Measurements from ENCODE around the gene TNC.

Gene TNC

DNA sequence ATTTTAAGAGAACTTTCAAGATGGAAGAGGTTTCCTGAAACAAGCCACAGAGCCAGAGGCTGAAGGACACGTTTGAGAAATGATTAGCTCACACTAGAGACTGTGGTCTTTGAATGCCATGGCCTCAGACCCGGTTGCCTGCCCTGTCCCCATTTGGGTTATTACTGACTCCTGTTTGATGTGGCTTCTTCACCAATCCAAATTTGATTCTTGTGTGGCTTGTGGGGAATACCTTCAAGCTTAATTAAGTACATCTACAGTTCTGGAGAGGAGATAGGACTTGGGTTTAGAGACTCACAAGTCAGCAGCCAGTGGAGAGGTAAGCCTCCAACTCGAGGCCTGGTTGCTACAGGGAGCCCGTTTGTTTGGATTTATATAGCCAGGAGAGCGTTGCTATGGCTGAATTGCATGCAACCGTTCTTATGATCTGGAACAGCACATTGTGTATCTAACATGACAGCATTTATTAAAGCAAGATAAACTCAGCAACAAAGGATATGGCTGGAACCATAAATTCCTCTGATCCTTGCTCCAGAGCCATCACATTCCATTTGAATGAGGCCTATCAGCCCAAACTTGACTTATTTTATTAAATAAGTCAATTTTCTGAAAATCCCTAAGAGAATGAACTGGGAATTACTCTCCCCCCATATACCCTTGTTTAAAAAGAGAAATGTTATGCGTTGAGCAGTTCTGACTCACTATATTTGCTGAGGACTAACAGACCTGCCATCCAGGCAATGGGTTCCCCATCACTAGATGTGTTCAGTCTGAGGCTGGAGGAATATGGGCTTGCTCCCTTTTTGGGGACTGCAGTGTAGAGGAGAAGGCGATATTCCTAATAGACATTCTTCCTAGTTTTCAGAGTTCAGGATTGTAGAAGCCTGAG is 99.2 kb downstream of the TNC start:
- Histone ChIP-seq H3K27ac (no peak overlapping the region), H3K4me3 (no peak overlapping the region)
- TF ChIP-seq, protein P1, sequence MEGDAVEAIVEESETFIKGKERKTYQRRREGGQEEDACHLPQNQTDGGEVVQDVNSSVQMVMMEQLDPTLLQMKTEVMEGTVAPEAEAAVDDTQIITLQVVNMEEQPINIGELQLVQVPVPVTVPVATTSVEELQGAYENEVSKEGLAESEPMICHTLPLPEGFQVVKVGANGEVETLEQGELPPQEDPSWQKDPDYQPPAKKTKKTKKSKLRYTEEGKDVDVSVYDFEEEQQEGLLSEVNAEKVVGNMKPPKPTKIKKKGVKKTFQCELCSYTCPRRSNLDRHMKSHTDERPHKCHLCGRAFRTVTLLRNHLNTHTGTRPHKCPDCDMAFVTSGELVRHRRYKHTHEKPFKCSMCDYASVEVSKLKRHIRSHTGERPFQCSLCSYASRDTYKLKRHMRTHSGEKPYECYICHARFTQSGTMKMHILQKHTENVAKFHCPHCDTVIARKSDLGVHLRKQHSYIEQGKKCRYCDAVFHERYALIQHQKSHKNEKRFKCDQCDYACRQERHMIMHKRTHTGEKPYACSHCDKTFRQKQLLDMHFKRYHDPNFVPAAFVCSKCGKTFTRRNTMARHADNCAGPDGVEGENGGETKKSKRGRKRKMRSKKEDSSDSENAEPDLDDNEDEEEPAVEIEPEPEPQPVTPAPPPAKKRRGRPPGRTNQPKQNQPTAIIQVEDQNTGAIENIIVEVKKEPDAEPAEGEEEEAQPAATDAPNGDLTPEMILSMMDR (IDR thresholded peaks at IDR 0.05) = no peak
- no peak for DNase-seq (ENCODE audit: low spot score)

GRCh38 chr9:115016344-115016743 is 101.6 kb downstream of the TNC start:
- H3K27ac ChIP-seq = no peak overlapping the region
- TF ChIP-seq, protein P1 (IDR thresholded peaks at IDR 0.05) = no peak
- H3K4me3 ChIP-seq = no peak overlapping the region
- no peak for DNase-seq (ENCODE audit: low spot score)

DNA sequence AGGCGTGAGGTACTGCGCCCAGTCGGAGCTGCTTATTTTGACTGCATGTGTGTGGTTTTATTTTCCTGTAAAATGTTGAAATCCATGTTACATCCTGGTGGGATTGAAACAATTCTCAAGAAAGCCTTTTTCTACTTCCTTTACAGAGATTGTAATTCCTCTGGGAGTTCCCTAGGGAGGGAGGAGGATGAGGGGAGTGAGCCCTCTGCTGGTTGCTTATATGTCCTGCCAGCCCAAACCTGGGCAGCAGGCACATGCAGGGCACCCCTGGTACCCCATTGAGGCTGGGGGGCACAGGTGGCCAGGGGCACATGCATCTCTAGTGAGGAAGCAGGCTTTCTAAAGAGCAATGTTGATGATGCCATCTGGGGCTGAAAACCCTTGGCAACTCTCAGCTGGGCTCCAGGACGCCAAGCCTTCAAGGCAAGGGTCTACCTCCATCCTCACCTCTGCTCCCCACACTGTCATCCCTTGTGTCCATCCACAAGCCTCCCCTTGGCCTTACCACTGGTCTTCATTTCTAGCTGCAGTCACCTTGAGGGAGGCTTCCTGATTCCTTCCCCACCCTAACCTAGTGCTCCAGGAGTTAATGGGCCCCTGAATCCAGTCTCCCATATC is 102.8 kb downstream of the TNC start:
- TF ChIP-seq, protein P1 (IDR thresholded peaks at IDR 0.05) = no peak
- DNase-seq (ENCODE audit: low spot score) = no peak
- Histone ChIP-seq H3K4me3 (no peak overlapping the region), H3K27ac (no peak overlapping the region)

GRCh38 chr9:115014438-115014837 is 103.5 kb downstream of the TNC start:
- no peak for DNase-seq (ENCODE audit: low spot score)
- Histone ChIP-seq H3K27ac (no peak overlapping the region), H3K4me3 (no peak overlapping the region)
- TF ChIP-seq, protein P1 (IDR thresholded peaks at IDR 0.05) = no peak

DNA sequence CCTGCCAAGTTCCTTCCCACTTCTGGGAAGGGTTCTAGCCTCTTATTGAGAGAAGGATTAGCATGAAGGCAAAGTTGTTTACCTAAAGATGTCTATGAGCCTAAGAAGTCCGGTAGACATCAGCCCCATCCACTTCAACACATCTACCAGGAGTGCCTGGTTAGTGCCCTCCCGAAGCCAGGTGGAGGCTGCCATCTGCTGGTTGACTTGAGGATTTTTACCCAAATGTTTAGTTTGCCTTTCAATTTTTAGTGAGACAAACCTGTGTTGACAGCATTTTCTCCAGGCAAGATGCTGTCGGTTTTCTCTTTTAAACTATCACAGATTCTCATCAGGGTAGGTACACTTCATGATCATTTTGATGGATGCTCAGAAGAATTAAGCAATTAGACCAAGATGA is 104.0 kb downstream of the TNC start:
- TF ChIP-seq, protein P1 (IDR thresholded peaks at IDR 0.05) = peak; percentile 73
- H3K27ac ChIP-seq = no peak overlapping the region
- no peak overlapping the region for H3K4me3 ChIP-seq
- no peak for DNase-seq (ENCODE audit: low spot score)

GRCh38 chr9:115012486-115012885 is 105.5 kb downstream of the TNC start:
- TF ChIP-seq, protein P1 (IDR thresholded peaks at IDR 0.05) = no peak
- no peak for DNase-seq (ENCODE audit: low spot score)
- H3K27ac ChIP-seq = no peak overlapping the region
- no peak overlapping the region for H3K4me3 ChIP-seq

GRCh38 chr9:115010874-115011273 is 107.1 kb downstream of the TNC start:
- Histone ChIP-seq H3K27ac (no peak overlapping the region), H3K4me3 (no peak overlapping the region)
- TF ChIP-seq, protein P1 (IDR thresholded peaks at IDR 0.05) = no peak
- no peak for DNase-seq (ENCODE audit: low spot score)
